SJCRH30 (cell line): ENCODE data around the gene ZNF778. TPM values are rescaled to one million over a fixed set of nuclear protein-coding genes. Genes with fewer than 3 reads are reported as not detected.

Experiments used
- DNase-seq, 2 experiments: peaks; one replicate each; pipeline ENCODE4 v3.0.0-alpha.2; 2015 to 2020
- H3K27ac ChIP-seq: fragments of 250-450 bp; sonication (Bioruptor Pico); 2 replicates; pipeline ENCODE4 v1.5.1; 2020; ENCODE audit warnings: mild to moderate bottlenecking, moderate library complexity
- H3K27me3 ChIP-seq: fragments of 250-450 bp; sonication (Bioruptor Pico); 2 replicates; pipeline ENCODE4 v1.5.1; 2020; ENCODE audit warnings: mild to moderate bottlenecking, moderate library complexity
- H3K36me3 ChIP-seq: fragments of 250-450 bp; sonication (Bioruptor Pico); 2 replicates; pipeline ENCODE4 v1.5.1; 2020; ENCODE audit warnings: mild to moderate bottlenecking, moderate library complexity
- H3K4me1 ChIP-seq: fragments of 250-450 bp; sonication (Bioruptor Pico); 2 replicates; pipeline ENCODE4 v1.5.1; 2020; ENCODE audit warnings: mild to moderate bottlenecking, moderate library complexity
- H3K4me3 ChIP-seq: fragments of 250-450 bp; sonication (Bioruptor Pico); 2 replicates; pipeline ENCODE4 v1.5.1; 2020; ENCODE audit warnings: mild to moderate bottlenecking, moderate library complexity
- H3K9me3 ChIP-seq: fragments of 250-450 bp; sonication (Bioruptor Pico); replicated peaks from 2 replicates; pipeline ENCODE4 v1.5.1; 2020; ENCODE audit warnings: mild to moderate bottlenecking, moderate library complexity
- total RNA-seq: library from RNA; depleted of rRNA; stranded (reverse); fragments of >200 nt; shearing (Covaris generic); gene quantifications from 2 replicates; pipeline ENCODE4 v1.2.3, GENCODE V29; 2014

ZNF778 gene
- total RNA-seq, 1 experiment from 2014 or later = 33.5 TPM

DNA sequence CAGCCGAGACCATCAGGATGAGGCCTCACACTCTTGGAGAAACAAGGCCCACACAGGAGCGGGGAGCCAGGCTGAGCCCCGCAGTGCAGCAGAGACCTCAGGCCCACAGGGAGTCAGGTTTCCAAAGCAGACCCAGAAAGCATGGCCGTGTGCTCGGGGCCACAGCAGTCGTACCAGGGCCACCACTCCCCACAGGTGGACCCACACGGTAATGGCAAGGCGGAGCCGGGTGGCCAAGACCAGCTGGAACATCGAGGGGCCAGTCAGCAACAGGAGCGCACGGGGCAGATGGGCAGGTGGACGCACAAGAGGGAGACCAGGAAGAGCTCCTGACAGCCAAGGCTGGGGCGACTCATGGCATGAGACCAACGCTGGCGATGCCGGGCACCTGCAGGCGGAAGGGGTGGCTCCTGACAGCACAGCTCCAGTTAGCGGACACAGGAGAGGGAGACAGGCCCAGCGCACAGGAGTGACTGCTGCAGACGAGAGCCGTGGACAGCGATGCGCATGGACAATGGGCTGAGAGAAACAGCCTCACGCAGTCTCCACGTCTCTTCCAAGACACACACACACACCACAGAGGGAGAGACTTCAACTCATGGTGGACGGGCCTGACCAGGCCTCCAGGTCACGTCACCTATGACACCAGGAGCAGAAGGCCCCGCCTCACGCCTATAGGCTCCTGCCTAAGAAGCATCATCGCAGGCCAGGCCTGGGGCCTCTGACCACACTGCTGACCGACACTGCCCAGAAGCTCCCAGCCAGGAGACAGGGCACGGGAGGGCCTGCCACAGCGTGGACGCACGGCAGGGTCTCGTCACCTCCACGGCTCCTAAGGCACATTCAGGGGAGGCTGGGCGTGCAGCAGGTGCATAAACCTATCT, 58.6 kb downstream of the ZNF778 start:
- no peak for DNase-seq
- Histone ChIP-seq H3K9me3 (no peaks in the 10 kb centered on the region), H3K36me3 (peaks cover 88% of the 10 kb centered on the region), H3K4me3 (no peak overlapping the region), H3K27me3 (no peaks in the 10 kb centered on the region), H3K4me1 (no peaks in the 10 kb centered on the region), H3K27ac (no peak overlapping the region)

DNA sequence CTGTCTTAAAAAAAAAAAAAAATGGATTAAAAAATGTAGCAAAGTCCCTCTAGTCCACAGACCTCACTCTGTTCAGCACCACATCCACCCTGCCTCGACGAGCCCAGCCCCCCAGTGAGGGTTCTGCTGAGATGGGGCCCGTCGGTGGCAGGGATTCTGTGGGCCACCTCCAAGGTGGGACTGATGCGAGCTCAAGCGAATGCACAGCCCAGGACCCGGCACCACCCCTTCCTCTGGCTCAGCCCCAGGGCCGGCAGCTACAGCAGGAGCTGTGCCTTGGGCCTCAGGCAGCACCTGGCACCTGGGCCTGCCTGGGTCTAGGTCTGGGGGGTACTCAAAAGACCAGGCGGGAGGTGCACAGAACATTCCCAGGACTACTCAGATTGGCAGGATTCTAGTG, 59.5 kb downstream of the ZNF778 start:
- DNase-seq = no peak
- no peak overlapping the region for H3K27ac ChIP-seq
- no peaks in the 10 kb centered on the region for H3K4me1 ChIP-seq
- H3K27me3 ChIP-seq = no peaks in the 10 kb centered on the region
- peaks cover 89% of the 10 kb centered on the region for H3K36me3 ChIP-seq
- no peaks in the 10 kb centered on the region for H3K9me3 ChIP-seq
- no peak overlapping the region for H3K4me3 ChIP-seq

DNA sequence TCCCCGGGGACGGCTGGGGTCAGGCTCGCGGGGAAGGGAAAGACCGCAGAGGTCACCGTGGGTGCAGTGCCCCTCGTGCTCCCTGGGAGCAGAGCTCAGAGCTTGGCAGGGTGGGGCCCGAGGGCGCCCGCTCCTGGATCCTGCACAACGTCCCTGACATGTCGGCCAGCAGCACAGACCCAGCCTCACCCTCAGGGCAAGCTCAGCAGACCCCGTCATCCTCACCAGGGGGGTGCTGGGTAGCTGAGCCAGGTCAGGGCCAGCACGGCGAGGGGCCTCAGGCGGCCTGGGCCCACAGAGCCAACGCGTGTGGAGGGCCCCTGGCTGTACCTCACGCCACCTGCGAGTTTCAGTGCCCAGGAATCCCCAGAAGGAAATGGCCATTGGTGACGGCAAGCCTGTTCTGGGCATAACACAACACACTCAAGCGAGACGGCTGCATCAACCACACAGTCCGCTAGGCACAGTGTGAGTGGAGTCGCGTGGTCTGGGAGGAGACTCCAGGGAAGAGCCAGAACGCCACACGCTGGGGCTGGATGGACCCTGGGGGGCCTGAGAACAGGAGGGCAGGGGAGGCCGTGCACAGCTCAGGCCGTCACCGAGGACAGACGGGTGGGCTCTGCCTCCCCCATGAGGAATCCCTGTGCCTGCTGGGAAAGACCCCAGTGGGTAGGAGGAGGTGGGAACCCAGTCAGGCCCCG, 60.3 kb downstream of the ZNF778 start:
- Histone ChIP-seq H3K27ac (no peak overlapping the region), H3K36me3 (peaks cover 89% of the 10 kb centered on the region)

DNA sequence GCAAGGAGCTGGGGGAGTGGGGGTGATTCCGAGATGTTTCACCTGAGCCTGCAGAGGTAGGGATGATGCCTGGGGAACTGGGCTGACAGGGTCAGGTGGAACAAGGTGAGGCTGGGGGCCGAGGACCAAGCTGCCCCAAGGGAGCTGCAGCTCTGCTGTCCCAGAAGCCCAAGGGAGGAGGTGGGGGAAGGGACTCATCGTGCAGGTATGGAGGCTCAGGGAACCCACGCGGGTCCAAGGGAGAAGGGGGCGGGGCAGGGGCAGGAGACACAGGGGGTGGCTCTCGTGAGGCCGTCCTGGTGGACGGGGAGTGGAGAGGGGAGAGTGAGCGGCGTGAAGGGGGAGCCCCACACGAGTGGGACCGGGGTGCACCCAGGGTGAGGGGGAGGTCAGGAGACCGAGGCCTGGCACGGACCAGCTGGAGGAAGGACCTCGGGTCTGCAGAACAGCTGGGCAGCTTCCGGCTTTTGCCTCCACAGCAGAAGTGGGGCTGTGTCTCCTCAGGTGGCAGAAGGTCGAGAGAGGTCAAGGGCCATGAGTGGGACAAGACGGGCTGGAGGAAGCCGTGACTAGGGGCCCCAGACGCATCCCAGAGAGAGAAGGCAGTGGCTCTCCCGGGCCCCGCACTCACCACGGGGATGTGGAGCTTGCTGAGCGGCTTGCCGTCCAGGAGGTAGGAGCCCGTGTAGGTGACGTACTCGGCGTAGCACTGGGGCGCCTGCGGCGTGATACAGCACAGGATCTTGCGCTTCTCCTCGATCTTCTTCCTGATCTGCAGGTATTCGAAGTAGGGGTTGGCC, 61.1 kb downstream of the ZNF778 start:
- Histone ChIP-seq H3K36me3 (peaks cover 89% of the 10 kb centered on the region), H3K4me1 (no peaks in the 10 kb centered on the region), H3K27me3 (no peaks in the 10 kb centered on the region), H3K27ac (no peak overlapping the region), H3K9me3 (no peaks in the 10 kb centered on the region), H3K4me3 (no peak overlapping the region)
- no peak for DNase-seq

More for the DNA sequence above, 60.3 kb downstream of the ZNF778 start:
- Histone ChIP-seq H3K9me3 (no peaks in the 10 kb centered on the region), H3K4me1 (no peaks in the 10 kb centered on the region), H3K4me3 (no peak overlapping the region), H3K27me3 (no peaks in the 10 kb centered on the region)
- no peak for DNase-seq

DNA sequence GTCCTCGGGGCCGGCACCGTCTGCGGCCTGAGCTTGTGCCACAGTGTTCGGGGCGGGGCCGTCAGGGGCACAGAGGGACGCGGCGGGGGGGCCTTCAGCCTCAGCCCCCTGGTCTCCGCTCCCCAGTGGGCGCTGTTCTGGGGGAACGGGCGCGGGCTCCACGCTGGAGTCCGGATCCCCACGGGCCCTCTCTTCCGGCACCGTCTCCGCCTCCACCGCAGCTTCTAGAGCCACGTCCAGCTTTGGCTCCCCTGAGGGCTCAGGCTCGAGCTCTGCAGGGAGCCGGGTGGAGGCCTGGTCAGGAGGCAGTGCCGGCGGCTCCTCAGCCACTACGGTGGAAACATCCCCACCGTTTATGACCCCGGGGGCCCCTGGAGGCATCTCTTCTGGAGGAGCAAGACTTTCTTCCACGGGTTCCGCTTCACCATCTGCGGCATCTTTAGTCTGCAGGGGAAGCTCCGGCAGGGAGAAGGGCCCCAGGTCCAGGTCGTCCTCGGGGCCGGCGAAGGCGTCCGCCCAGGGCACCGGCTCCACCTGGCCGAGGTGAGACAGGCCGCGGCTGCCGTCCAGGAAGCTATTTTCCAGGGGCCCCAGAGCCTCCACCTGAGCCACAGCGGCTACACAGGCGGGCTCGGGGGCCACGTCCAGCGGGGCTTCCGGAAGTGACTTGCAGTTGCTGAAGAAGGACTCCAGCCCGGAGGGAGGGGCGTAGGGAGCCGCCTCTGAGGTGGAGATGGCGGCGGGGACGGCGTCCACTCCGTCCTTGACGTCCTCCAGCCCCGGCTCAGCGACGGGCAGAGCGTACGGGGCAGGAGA, 62.4 kb downstream of the ZNF778 start:
- Histone ChIP-seq H3K9me3 (no peaks in the 10 kb centered on the region), H3K4me1 (no peaks in the 10 kb centered on the region), H3K4me3 (no peak overlapping the region), H3K27ac (no peak overlapping the region), H3K36me3 (peaks cover 89% of the 10 kb centered on the region), H3K27me3 (no peaks in the 10 kb centered on the region)
- no peak for DNase-seq

DNA sequence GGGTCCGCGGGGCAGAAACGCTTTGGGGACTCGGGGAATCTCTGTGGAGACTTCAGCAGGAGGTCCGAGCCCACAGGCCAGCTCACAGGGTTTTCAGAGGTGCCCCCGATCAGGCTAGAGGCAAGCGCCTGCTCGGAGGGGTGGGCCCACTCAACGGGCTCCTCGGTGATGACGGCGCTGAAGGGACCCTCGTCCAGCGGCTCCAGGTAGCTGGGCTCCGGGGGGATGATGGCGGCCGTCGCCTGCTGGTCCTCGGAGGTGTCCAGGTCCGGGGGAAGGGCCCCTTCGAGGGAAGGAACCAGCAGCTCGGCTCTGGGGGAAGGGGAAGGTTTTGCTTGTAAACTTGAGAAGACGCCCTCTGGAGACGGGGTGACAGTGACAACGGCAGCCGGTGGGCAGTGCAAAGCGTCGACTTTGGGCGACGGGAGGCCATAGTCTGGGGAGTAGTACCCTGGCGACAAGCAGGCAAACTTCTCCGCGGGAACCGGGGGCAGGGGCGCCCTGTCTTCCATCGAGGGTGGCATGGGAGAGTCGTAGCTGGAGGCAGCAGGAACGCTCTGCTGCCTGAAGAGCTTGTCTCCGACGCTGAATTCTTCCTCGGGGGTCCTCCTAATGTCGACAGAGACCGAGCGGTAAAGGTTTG, 63.2 kb downstream of the ZNF778 start:
- no peaks in the 10 kb centered on the region for H3K27me3 ChIP-seq
- no peak overlapping the region for H3K27ac ChIP-seq
- peaks cover 89% of the 10 kb centered on the region for H3K36me3 ChIP-seq
- no peaks in the 10 kb centered on the region for H3K9me3 ChIP-seq
- no peak for DNase-seq
- H3K4me3 ChIP-seq = no peak overlapping the region
- H3K4me1 ChIP-seq = no peaks in the 10 kb centered on the region

DNA sequence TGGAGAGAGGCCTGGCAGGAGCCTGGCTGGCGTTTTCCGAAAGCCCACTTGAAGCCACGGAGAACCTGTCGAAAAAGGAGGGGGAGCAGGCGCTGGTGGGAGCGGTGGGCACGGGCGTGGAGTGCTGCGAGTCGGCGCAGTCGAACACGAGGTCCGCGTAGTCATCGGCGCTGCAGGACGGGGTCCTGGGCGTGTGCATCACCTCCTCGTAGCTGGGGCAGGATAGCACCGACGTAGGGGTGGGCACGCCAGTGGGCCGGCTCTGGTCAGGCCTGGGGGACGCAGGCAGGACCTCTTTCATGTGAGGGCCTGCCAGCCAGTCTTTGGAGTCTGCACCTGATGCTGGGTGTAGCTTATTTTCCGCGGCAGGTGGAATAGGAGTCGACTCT, 63.7 kb downstream of the ZNF778 start:
- H3K4me3 ChIP-seq = no peak overlapping the region
- H3K4me1 ChIP-seq = no peaks in the 10 kb centered on the region
- no peaks in the 10 kb centered on the region for H3K9me3 ChIP-seq
- H3K36me3 ChIP-seq = peaks cover 91% of the 10 kb centered on the region
- DNase-seq = no peak
- no peaks in the 10 kb centered on the region for H3K27me3 ChIP-seq
- no peak overlapping the region for H3K27ac ChIP-seq

DNA sequence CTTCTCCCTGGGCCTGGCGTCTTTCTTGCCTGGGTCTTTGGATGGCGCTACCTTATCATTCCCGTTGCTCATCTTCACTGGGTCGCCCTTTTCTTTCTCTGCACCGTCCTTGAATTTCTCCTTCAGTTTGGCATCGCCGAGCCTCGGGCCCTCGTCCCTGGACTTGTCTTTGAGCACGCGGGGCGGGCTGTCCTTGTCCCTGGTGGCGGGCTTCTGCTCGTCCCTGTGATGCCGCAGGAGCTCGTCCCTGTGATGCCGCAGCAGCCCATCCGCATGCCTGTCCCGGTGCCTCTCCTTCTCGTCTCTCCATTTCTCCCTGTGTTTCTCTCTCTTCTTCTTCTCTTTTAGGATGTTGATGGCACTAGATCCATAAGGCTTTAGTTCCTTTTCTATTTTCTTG, 64.3 kb downstream of the ZNF778 start:
- no peak for DNase-seq
- Histone ChIP-seq H3K27ac (no peak overlapping the region), H3K4me3 (no peak overlapping the region), H3K27me3 (no peaks in the 10 kb centered on the region), H3K9me3 (no peaks in the 10 kb centered on the region), H3K36me3 (peaks cover 91% of the 10 kb centered on the region), H3K4me1 (no peaks in the 10 kb centered on the region)

DNA sequence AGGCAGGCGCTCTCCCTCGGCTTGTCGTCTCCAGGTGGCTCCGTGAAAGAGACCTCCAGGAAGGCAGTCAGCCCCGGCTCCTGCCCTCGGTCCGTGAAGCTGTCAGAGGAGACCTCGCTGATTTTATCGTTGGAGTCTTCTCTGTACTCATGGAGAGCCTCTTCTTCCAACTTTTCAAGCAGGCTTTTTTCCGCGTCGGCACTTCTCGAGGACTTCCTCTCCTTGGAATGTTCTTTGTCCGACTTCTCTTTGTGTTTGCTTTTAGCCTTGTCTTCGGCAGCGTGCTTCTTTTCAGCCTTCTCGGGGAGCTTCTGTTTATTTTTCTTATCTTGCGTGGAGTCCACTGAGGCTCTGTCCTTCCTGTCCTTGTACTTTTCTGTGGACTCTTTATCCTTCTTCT, 65.0 kb downstream of the ZNF778 start:
- Histone ChIP-seq H3K27ac (no peak overlapping the region), H3K27me3 (no peaks in the 10 kb centered on the region), H3K9me3 (no peaks in the 10 kb centered on the region), H3K36me3 (peaks cover 93% of the 10 kb centered on the region), H3K4me1 (no peaks in the 10 kb centered on the region), H3K4me3 (no peak overlapping the region)
- DNase-seq = no peak

DNA sequence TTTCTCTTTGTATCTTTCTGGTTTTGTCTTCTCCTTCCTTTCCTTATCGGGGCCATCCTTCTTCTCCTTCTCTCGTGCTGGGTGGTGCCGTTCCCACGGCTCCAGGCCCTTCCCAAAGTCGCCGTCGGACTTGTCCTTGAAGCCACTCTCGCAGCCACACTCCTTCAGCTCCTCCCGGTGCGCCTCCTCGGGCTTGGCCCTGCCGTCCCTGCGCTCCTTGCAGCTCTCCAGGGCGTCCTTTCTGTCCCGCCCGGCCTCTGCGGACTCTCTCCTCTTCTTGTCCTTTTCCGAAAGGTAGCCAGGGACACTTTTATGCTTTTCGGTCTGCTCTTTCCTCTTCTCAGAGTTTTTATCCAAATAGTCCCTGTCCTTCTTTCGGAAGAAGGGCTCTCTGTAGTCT, 65.9 kb downstream of the ZNF778 start:
- Histone ChIP-seq H3K27ac (no peak overlapping the region), H3K27me3 (no peaks in the 10 kb centered on the region), H3K4me3 (no peak overlapping the region), H3K9me3 (no peaks in the 10 kb centered on the region), H3K36me3 (peaks cover 95% of the 10 kb centered on the region), H3K4me1 (no peaks in the 10 kb centered on the region)
- DNase-seq = no peak

DNA sequence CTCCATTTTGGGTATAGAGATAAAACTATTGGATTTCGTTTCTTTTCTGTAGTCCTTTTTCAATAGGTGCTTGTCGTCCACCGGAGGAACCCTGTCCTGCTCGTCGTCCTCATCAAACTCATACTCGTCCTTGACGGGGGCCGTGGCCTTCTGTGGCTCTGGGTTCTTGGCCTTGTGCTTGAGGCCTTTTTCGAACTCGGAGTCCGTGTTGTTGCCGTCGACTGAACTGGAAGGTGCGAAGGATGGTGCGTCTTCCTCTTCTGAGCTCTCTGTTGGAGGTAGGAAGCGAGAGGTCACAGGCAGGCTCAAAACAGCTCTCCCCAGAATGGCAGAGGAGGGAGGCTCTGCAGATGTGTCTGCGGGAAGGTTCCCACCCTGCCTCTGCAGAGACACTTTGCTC, 67.9 kb downstream of the ZNF778 start:
- H3K4me1 ChIP-seq = no peaks in the 10 kb centered on the region
- H3K27ac ChIP-seq = no peak overlapping the region
- no peak overlapping the region for H3K4me3 ChIP-seq
- no peaks in the 10 kb centered on the region for H3K9me3 ChIP-seq
- no peak for DNase-seq
- peaks cover 87% of the 10 kb centered on the region for H3K36me3 ChIP-seq
- H3K27me3 ChIP-seq = no peaks in the 10 kb centered on the region

DNA sequence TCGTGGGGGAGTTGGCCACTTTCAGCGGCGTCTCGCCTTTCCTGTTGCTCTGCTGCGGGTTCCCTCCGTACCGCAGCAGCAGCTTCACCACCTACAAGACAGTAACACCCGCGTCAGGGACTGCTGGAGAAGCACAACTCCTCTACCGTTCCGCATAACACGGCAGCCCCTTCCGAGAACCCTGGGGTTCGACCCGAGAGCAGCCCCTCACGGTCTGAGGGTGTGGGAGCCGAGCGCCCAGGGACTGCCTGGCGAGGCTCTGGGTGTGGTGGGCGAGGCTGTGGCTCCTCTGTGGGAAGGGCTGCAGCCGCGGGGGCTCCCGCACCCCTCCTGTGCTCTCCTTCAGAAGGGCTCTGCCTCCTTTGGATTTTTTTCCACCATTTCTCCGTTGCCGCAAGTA, 68.6 kb downstream of the ZNF778 start:
- no peak for DNase-seq
- no peak overlapping the region for H3K27ac ChIP-seq
- H3K9me3 ChIP-seq = no peaks in the 10 kb centered on the region
- H3K27me3 ChIP-seq = no peaks in the 10 kb centered on the region
- H3K4me1 ChIP-seq = no peaks in the 10 kb centered on the region
- H3K4me3 ChIP-seq = no peak overlapping the region
- peaks cover 85% of the 10 kb centered on the region for H3K36me3 ChIP-seq
